Superior temporal gyrus (tissue), 1 donor: ENCODE measurements around the gene CIB4.
A peak's percentile ranks its signal among the peaks of the same experiment; 100 is the strongest.
"Not testable (repeated sequence)": the region's sequence is repeated elsewhere in the genome, so short reads cannot be mapped to it uniquely, and the experiment has no call there.

Experiments used
- DNase-seq: peaks from one replicate; pipeline ENCODE4 v3.0.0-alpha.2; 2016; ENCODE audit errors: extremely low spot score

CIB4 gene

DNA sequence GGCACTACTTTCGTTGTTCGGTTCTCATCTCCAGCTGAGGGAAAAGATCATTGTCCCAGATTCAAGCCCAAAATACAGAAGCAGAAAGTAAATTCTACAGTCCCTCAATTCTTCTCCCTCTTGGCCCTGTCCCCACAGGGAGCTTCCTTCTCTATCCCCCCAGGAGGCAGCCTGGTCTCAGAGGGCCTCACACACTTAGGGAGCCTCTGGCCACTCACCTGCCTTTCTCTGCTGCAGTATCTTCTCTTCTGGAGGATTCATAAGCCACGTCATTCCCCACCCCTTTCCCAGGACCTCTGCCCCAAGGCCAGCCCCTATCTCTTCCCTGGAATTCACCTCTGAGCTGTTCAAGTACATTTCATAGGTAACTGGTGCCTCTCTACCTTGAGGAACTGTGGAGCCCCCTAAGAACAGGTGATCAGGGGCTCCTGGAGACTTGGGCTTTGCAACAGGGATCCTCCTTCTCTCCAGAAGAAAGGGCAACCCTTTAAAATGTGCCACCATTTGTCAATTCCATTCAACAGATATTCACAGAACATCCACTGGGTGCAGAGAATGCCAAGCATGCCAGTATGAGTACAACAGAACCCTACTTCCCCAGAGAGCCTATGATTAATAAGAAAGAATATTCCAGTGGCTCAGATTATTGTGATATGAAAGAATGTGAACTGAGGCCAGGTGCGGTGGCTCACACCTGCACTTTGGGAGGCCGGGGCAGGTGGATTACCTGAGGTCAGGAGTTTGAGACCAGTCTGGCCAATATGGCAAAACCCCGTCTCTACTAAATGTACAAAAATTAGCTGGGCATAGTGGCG lies 72.9 kb downstream of the CIB4 start:
- no peak for DNase-seq

DNA sequence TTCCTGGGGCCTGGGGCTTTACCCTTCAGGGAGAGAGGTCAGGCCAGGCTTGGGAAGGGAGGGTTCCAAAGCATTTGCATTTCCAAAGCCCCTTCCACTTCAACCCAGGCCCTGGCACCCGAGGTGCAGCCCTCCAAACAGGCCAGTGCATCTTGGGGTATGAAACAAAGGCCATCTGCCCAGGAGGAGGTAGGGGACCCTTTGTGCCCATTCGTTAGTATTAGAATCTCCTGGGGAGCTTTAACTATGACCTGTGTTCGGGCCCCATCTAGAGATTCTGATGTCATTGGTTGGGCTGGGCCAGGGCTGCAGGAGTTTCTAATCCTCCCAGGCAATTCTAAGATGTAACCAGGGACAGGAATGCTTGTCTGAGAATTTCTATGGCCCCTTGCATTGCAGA lies 73.6 kb downstream of the CIB4 start:
- no peak for DNase-seq

- not testable (repeated sequence) for DNase-seq
Measured at GRCh38 chr2:26566731-26567130, 74.4 kb downstream of the CIB4 start.

DNA sequence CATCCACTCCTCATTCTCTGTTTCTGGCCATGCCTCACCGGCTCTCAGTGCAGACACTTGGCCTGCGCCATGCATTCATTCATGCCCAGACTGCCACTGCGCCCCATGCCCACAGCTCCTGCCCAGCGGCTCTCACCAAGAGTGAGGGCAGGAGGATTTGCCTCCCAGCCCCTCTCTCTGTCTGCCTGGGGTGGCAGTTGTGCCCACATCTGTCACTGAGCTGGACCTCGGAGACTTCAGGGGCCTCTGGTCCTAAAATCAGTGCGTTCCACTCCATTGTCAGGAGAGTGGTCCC lies 75.1 kb downstream of the CIB4 start:
- no peak for DNase-seq

GRCh38 chr2:26564121-26564644 lies 77.0 kb downstream of the CIB4 start:
- no peak for DNase-seq

DNA sequence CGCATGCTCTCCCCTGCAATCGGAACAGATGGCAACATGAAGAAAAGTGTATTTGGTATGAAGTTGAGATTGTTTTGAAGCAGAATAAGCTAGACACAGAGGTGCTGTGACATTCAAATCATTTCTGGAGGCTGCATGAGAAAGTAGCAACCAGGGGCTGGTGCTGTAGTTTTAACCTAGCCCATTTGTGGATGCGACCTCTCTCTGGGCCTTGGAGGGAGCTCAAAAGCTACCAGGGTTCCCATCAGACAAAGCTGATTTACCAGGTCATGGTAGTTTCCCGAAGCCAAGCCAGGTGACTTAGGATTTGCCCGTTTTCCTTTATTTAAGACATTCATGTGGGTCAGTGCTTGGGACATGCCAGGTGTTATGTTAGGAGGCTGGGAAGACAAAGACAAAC lies 77.5 kb downstream of the CIB4 start:
- no peak for DNase-seq

DNA sequence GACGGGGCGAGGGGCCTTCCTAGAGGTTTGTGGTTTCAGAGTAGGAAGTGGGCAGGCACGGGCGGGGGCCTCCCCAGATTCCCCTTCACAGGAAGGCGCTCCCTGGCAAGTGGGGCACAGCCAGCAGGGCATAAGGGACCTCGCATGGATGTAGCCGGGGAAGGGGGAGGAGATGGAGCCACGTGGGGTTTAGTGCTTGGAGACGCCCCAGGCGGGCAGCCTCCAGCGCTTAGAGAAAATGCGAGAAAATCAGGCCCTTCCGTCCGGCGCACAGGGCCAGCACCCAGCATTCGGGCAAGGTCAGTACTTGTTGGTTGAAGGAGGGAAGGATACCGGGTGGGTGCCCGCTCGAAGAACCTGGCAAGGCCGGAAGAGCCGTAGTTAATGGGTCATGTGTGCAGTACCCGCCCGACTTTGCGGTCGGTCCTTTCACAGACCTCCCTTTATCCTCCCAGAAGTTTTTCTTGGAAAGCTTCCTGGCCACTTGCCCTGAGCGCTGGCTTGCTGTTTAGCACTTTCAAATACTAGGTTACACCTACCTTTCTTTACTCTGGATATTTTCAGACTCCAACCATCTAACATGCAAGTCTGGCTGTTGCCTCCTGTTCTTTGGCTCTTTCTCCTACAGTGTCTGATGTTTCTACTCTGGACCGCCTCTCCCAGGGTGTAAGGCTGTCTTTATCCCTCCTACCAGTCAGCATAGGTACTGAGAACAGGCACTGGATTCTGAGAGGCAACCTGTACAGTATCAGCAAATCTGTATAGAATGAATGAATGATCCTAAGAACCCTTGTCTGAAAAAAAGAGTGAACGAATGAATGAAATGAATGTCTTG lies 78.1 kb downstream of the CIB4 start:
- peak; percentile 24 for DNase-seq

DNA sequence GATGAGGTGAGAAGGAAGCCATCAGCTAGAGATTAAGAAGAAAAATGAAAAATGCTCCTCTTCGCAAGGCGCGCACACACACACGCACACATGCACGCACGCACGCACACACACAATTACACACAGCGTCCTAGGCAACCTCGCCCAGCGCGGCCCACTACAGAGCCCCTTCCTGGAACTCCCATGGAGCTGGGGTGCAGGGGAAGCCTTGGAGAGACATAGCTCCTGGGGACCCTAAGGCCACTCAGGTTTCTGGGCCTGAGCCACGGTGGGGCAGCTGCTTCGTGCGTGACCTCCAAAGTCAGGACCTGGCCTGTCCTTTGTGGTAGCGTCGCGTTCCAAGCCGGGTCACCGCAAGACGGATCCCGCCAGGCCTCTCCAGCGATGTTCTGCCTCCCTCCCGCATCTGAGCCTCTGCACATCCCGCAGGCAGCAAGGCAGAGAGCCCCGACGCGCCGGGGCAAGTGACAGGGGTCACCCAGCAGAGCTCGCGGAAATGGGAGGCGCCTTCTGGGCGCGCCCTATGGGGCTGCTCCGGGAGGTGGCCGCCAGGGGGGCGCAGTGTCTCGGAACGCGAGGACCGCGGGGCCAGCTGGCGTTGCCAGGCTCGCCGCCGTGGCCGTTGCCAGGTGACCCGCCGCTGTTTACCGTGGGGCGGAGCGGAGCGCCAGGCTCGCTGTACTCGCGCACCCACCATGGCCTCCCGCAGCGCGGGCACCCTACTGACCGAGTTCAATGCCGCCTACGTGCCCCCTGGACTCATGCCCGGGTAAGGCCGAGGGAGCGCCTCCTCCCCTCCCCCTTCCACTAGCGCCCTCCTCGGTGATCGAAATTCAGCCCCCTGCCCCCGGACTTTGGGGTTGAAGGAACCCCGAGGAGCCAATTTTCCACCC lies 79.0 kb downstream of the CIB4 start:
- no peak for DNase-seq

DNA sequence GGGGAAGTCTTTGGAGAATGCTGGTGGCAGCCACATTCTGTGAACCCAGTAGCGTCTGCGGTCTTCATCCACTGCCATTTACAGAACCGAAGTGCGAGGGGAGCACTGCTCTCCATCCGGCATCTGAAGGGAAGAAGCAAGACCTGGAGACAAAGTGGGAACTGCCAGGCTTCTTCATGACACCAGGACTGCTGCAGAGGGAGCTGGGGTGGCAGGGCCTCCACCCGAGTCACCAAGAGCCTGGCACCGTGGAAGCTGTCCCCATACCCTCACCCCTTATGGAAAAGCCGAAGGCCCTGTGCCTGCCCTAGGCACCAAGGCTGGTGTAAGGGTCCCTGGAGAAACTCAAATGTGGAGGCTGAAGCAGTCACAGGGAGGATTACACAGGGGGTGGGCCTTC lies 79.8 kb downstream of the CIB4 start:
- DNase-seq, result no peak

GRCh38 chr2:26560892-26561291 lies 80.3 kb downstream of the CIB4 start:
- DNase-seq, result no peak

DNA sequence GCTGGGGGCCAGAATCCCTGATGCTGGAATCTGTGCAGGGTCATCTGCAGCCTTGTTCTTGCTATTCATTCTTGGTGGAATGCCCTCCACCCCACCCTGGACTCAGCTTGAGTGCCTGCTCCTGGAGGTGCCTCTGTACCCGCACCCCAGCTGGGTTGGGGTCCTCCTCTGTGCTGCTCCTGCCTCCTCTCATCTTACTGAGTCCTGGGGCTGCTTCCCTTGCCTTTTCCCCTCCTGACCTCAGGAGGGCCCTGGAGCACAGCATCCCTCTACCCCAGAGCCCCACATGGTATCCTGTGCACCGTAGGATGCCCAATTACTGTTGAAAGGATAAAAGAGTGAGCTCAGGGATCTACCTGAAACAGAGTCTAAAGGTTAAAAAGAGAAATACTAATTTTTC lies 81.6 kb downstream of the CIB4 start:
- no peak for DNase-seq

DNA sequence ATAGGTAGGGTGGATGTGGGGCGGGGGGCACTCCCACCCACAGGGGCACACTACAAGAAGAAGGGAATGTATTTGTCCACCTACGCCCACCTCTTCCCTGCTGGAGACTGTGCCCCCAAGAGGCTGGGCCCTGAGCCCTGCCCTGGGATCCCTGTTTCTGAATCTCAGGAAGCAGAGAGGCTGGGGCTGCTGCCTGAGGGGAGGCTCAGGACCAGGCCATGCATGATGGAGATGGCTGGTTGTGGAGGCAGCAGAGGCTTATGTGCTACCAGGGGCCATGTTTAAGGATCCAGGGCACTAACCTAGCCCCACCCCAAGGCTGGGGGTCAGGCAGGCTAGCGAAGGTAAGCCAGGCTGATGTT lies 82.1 kb downstream of the CIB4 start:
- no peak for DNase-seq

DNA sequence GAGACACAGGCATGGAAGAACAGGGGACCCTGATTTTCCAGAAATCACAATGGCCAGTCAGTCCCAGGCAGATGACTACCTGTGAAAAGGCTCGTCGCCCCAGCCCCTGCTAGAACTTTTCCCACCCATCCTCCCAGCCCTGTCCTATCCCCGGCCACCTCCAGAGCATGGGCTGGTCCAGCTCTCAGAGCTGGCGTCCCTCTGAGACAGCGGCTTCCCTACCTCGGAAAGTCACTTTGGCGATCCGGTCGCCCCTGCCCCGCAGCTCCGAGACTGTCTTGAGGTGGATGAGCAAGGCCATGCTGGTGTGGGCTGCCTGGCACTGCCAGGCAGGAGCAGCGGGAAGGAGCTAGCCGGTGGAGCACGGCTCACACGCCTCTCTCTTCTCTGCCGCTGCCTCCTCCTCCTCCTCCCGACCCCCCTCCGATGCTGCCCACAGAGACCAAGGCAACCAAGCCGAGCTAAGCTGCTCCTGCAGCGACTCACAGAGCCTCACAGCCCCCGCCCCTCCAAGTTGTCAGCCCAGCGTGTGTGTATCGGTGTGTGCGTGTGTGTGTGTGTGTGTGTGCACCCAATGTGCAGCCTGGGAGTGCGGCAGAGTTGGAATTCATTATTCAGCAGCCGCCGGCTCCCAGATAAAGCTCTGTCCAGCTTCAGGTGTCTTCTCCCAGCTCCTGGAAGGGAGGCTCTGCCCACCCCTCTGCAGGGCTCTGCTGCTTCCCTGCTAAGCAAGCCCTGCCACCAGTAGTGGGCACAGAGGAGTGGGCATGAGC lies 82.7 kb downstream of the CIB4 start:
- no peak for DNase-seq

GRCh38 chr2:26557244-26557925 lies 83.8 kb downstream of the CIB4 start:
- no peak for DNase-seq

- DNase-seq, result no peak
Measured at GRCh38 chr2:26556309-26557243, 84.6 kb downstream of the CIB4 start.

GRCh38 chr2:26555246-26556133 lies 85.7 kb downstream of the CIB4 start:
- no peak for DNase-seq

DNA sequence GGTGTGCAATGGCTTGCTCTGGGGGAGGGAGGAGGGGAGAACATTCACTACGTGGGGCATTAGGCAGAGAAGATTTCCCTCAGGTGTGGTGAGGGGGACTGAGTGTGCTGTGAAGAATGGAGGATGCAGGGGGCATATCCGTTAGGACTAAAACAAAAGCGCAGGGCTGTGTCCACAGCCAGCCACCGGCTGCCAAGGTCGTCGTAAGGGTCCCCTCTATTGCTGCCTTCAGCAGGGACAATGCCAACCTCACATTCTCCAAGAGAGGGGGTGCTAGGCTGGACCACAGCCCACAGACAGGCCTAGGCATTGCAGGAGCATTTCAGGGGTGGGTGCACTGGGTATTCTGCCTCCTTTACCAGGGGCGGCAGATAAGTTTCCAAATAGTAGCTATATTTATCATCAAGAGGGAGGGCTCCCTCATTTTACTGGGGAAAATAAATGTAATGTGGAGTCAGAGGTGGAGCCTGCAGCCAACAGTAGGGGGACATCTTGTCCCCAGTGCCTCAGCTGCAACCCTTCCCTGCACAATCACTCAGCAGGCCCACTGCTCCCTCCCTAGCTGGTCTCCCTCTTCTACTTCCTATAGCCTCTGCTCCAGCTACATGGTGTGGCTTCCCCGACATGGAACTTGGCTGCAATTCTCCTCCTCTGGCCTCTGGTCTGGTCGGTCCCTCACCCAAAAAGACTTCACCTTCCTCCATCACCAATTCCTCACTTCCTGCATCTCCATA lies 88.4 kb downstream of the CIB4 start:
- DNase-seq, result no peak
